NCI-H2107 treated with DMSO at 0.1 percent for 48 hours (cell line): ENCODE results near the gene PLB1.

Source experiments
- DNase-seq: peaks from one replicate; lab custom pipeline; 2025; ENCODE audit not compliant: unreplicated experiment; lab: John Stamatoyannopoulos, UW

Gene PLB1

DNA sequence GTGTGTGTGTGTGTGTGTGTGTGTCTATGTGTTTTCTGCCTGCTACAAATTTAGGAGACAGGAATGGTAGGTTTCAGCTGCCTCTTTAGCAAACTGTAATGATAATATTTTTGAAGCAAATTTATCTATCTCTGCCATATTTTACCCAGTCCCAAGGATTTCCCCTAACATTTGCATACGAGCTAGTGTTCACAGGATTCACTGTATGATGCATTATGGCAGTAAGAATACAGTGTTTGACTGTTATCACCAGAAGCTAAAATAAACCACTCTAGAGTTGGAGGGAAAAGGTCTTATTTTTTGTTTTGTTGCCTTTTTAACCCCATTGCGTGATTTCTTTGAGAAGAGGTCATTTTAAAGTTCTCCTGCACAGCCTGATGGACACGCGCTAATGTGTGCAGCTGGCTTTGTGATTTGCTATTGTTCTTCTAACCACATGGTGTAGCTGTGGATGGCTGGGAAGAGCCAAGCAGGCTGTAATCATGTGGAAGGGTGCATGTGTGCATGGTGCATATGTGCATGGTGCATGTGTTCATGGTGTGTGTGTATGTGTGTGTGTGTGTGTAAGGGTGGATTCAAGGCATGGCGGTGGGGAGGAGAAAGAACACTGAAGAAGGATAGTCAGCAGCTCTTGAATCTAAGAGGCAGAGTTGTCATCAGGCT, 62.4 kb downstream of the PLB1 start:
- DNase-seq = peak; percentile 19

DNA sequence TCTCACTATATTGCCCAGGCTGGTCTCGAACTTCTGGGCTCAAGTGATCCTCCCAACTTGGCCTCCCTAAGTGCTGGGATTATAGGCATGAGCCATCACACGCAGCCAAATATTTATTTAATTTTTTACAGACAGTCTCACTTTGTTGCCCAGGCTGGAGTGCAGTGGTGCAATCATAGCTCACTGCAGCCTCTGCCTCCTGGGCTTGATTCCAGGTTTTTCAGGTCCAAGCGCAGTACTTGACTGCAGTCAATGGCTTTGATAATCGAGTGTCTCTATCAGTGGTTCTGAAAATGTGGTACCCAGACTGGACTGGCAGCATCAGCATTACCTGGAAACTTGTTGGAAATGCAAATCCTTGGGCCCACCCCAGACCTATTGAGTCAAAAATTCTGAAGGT, 63.1 kb downstream of the PLB1 start:
- DNase-seq = no peak

GRCh38 chr2:28563869-28564268, 68.0 kb downstream of the PLB1 start:
- no peak for DNase-seq

DNA sequence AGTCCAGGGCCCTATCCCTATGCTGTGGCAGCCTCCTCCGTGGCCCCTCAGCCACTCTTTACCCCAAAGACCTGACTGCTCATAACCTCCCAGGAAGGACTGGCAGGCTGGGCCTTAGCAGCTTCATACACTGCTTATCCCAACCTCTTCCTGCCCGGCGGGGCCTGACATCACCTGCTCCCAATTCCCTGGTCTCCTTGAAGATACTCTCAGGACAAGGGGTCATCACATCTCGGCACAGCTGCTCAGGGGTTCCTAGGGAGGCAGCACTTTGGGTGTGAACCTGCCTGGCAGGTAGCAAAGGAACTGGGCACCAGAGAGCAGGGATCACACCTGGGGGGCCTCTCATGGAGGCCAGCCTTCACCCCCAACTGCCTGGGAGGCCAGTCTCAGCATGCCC, 68.5 kb downstream of the PLB1 start:
- DNase-seq = no peak

DNA sequence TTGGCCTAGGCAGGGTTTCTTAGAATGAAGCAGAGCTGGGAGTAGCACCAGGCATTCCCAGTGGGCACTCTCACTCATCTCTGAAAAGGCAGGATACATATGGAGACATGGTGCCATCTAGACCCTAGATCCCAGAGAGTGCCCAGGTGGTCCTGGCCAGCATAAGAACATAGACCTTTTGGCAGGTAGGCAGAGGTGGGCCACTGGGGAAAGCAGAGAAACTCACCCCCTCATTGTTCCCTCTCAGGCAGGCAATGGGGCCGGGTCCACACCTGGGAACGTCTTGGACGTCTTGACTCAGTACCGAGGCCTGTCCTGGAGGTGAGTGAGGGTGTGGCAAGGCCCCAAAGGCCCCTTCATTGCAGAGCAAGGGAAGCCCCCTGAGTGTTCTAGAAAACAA, 69.2 kb downstream of the PLB1 start:
- no peak for DNase-seq

DNA sequence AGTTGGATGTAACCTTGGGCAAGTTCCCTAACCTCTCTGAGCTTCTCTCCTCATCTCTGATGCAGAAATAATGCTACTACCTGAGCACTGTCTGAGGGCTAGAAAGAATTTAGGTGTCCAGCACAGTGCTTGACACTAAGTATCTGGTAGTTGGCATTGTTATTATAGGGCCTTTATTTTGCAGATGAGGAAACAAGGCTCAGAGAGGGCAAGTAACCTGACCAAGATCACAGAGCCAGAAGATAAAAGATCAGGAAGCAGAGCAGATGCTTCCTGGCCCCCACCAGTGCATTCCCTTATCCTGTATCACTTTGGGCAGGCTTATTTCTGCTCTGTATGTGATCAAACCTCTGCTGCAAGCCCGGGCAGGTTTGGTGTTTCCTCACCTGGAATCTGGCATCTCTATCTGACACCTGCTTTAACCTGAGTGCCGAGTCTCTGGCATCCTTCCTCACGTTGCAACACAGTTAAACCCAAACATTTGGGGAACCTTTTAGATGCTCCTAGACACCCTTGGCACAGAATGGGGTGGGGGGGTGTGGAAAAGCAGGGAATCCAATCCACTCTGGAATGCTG, 69.9 kb downstream of the PLB1 start:
- peak; percentile 67 for DNase-seq

- DNase-seq = no peak
Observed at GRCh38 chr2:28566521-28567041, 70.7 kb downstream of the PLB1 start.

GRCh38 chr2:28567061-28567471, 71.2 kb downstream of the PLB1 start:
- DNase-seq = peak; percentile 80

GRCh38 chr2:28568036-28568435, 72.2 kb downstream of the PLB1 start:
- no peak for DNase-seq

DNA sequence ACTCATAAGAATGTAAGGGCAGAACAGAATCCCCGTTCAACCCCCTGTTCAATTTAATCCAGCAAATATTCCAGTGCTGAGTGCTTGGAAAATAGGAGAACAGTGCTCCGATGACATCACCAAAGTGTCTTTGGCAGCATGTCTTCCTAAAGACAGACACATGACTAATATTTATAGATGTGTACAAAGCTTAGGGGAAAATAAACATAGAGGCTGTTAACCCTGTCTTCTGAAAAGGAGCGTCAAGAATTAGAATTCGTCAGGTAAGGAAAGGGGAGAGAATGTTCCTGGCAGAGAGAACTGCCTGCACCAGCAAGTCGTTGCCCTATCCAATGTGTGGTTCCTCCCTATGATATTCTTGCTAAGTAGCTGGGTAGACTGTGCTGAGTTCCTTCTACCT, 72.7 kb downstream of the PLB1 start:
- DNase-seq = no peak

GRCh38 chr2:28570431-28570830, 74.6 kb downstream of the PLB1 start:
- DNase-seq = no peak

GRCh38 chr2:28576714-28577113, 80.9 kb downstream of the PLB1 start:
- no peak for DNase-seq

GRCh38 chr2:28577791-28578680, 82.2 kb downstream of the PLB1 start:
- no peak for DNase-seq

- no peak for DNase-seq
Observed at GRCh38 chr2:28578774-28579173, 82.9 kb downstream of the PLB1 start.

DNA sequence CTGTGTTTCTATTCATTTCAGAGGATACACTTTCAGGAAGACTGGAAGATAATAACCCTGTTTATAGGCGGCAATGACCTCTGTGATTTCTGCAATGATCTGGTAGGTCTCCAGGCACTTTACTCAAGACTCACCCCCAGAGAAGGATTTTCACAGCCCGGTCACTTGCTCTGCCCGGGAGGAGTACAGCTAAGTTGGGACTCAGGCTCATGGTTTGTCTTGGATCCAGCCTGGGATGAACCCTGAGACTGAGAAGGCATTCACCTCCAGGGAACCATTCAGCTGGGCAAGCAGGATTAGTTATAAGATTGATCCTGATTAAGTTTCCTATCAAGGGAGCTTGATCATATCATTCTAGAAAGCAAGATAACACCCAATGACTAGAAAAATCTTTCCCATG, 83.7 kb downstream of the PLB1 start:
- no peak for DNase-seq

GRCh38 chr2:28580078-28580477, 84.2 kb downstream of the PLB1 start:
- DNase-seq = no peak

DNA sequence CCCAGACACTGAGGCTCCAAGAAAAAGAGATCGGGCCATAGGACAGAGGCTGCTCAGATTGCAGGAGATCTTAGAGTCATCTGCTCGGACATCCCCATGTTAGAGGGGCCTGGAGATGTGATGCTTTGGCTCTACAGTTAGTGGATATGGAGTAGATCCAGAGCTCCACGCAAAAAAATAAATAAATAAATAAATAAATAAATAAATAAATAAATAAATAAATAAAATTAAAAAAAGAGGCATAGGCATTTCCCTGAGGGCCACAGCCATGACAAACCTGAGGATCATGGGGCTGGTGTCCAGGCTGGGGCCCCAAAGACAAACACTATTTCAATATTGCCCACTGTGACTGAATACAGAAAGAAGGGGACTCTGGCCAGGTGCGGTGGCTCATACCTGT, 85.5 kb downstream of the PLB1 start:
- no peak for DNase-seq

GRCh38 chr2:28582152-28582551, 86.3 kb downstream of the PLB1 start:
- DNase-seq = no peak

DNA sequence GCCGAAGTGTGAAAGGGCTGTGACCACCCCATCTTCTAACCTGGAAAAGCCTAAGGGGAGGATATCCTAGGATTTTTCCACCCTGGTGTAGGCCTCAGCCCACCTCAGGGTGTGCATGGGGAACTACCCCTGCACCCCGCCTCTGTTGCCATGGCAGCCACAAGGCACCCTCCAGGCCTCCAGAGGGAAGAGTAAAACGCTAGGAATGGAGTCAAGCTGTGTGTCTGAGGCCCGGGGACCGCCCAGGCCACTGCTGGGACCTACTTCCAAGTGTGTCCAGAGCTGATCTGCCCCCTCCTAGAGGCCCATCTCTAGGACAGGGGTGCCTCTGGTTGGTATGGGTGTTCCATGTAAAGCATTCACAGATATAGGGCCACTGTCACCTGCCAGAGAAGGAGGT, 86.7 kb downstream of the PLB1 start:
- no peak for DNase-seq

GRCh38 chr2:28583899-28584553, 88.2 kb downstream of the PLB1 start:
- no peak for DNase-seq

GRCh38 chr2:28586867-28587266, 91.0 kb downstream of the PLB1 start:
- DNase-seq = no peak
